ENCODE results near the gene OR1D2.

The OR1D2 gene

DNA sequence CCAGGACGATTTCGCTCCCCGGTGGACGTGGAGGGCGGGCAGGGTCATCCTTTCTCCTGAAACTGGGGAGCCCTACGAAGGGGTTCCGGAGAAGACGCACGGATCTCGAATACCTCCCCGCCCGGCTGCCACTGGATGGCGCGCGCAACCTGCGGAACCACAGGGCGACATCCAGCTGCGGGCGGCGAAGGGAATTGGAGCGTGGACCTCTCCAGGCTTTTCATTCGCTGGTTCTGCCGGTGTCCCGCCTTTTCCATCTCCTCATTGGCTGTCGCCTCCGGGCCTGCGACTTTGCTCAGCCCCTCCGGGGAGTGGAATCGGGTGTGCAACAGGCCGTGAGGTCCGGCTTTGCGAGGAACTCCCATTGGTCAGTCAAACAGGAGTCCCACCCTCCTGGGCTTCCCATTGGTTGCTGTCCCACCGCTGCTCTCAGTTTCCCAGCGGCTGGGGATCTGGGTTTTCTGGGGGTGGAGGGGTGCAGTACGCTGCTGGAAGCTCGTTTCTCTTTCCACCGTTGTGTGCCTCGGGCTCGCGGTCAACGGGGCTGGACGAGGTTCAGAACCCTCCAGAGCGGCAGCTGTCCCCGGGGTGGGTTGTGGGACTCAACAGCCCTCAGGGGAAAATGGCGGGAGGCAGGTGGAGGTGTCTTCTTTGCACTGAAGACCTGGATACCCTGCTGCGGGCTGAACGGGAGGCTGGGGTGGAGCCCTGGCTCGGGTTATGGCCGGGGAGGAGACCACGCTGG lies 55.3 kb downstream of the OR1D2 start:
- H3K27ac ChIP-seq = peak overlapping the region; percentile 23
- in situ Hi-C loops (cut with HindIII; ENCODE audit: low pct_ligation_motif_present, low sequenced_read_pairs) = no loop called here
- peak; percentile 96 for DNase-seq
- TF ChIP-seq, protein P1, sequence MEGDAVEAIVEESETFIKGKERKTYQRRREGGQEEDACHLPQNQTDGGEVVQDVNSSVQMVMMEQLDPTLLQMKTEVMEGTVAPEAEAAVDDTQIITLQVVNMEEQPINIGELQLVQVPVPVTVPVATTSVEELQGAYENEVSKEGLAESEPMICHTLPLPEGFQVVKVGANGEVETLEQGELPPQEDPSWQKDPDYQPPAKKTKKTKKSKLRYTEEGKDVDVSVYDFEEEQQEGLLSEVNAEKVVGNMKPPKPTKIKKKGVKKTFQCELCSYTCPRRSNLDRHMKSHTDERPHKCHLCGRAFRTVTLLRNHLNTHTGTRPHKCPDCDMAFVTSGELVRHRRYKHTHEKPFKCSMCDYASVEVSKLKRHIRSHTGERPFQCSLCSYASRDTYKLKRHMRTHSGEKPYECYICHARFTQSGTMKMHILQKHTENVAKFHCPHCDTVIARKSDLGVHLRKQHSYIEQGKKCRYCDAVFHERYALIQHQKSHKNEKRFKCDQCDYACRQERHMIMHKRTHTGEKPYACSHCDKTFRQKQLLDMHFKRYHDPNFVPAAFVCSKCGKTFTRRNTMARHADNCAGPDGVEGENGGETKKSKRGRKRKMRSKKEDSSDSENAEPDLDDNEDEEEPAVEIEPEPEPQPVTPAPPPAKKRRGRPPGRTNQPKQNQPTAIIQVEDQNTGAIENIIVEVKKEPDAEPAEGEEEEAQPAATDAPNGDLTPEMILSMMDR (IDR thresholded peaks at IDR 0.05; ENCODE audit: low read depth, low read length, missing control alignments) = peak; percentile 83
- H3K4me3 ChIP-seq (ENCODE audit: low read depth, low read length) = peak overlapping the region; percentile 80
- H3K27me3 ChIP-seq (replicated peaks) = no peaks in the 10 kb centered on the region
- H3K36me3 ChIP-seq (replicated peaks) = no peaks in the 10 kb centered on the region

DNA sequence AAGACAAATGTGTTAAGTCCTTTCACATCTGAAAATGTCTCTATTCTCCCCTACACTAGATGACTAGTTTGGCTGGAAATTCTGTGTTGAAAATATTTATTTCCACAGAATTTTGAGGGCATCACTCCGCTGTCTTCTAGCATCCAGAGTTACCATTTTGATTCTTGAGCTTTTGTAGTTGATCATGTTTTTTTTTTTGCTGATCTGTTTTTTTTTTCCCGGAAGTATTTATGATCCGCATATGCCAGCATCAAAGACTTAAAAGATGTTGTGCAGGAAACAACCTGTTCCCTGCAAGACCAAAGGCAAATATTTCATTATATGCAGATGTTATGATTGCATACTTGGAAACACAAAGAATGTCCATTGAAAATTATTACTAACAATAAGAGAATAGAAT lies 57.5 kb downstream of the OR1D2 start:
- H3K36me3 ChIP-seq (replicated peaks) = no peaks in the 10 kb centered on the region
- H3K27ac ChIP-seq = no peak overlapping the region
- in situ Hi-C loops (cut with HindIII; ENCODE audit: low pct_ligation_motif_present, low sequenced_read_pairs) = no loop called here
- H3K4me3 ChIP-seq (ENCODE audit: low read depth, low read length) = no peak overlapping the region
- H3K27me3 ChIP-seq (replicated peaks) = no peaks in the 10 kb centered on the region
- TF ChIP-seq, protein P1 (IDR thresholded peaks at IDR 0.05; ENCODE audit: low read depth, low read length, missing control alignments) = no peak
- no peak for DNase-seq

DNA sequence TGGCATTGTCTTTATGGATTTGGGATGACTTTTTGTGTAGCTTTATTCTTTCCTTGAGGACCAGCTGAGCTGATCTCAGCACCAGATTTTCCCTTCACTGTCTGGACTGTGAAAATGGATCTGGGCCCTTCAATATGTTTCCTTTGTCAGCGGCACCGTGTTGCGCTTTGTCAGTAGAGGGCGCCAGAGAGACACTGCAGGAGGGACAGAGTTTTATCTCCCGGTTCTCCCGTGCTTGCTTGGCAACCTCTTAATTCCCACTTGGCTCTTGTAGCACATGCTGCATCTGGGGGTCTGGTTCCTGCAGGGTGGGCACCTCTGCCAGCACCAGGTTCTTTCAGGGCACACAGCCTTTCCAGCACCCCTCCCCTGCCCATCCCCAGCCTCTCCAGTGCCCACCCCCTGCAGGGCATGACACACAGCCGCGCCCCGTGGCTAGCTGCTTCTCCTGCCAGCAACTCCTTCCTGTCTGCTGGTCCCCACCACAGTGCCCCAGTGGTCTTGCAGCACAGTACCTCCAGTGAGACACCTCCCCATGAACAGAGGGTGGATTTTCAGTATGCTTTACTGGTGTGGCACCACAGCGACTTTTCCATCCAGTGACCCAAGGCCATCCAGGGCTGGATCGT lies 60.4 kb downstream of the OR1D2 start:
- Histone ChIP-seq H3K27me3 (replicated peaks) (no peaks in the 10 kb centered on the region), H3K36me3 (replicated peaks) (no peaks in the 10 kb centered on the region), H3K4me3 (ENCODE audit: low read depth, low read length) (no peak overlapping the region), H3K27ac (no peak overlapping the region)
- TF ChIP-seq, protein P1 (IDR thresholded peaks at IDR 0.05; ENCODE audit: low read depth, low read length, missing control alignments) = peak; percentile 54
- in situ Hi-C loops (cut with HindIII; ENCODE audit: low pct_ligation_motif_present, low sequenced_read_pairs) = no loop called here
- DNase-seq = no peak

DNA sequence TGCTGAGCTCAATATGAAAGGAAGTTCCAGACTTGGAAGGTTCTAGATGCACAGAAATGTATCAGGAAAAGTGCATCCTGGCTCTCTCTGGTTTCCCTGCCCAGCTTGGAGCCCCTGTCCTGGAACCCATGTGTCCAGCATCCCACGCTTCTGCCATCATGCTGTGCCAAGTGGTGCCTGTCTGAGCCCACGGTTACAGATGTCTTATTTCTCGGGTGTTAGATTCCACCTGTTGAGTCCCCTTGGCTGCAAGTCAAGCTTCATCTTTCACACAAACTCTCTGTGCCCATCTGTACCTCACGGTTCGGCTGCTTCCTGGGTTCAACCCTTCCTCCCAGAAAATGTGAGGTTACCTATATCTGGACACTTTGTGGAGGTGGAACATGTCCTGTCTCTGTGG lies 63.3 kb downstream of the OR1D2 start:
- DNase-seq = no peak
- no peak overlapping the region for H3K4me3 ChIP-seq (ENCODE audit: low read depth, low read length)
- no peaks in the 10 kb centered on the region for H3K27me3 ChIP-seq (replicated peaks)
- TF ChIP-seq, protein P1 (IDR thresholded peaks at IDR 0.05; ENCODE audit: low read depth, low read length, missing control alignments) = no peak
- H3K36me3 ChIP-seq (replicated peaks) = no peaks in the 10 kb centered on the region
- in situ Hi-C loops (cut with HindIII; ENCODE audit: low pct_ligation_motif_present, low sequenced_read_pairs) = no loop called here
- H3K27ac ChIP-seq = no peak overlapping the region

DNA sequence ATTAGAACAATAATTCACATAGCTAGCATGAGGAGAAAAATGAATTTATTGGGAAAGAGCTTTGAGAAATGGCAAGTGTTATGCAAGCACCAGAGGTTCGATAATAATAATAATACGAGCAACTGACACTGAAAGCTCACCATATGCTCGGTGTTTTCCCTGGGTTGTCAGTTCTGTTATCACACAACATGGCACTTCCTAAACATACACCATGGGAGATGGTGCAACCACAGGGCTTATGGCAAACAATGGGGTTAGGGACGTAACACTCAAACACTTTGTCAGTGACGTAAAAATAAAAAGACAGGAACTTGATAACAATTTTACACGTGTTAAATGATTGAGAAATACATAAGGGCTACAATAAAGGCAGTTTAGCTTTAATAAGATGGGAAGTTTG lies 64.5 kb downstream of the OR1D2 start:
- in situ Hi-C loops (cut with HindIII; ENCODE audit: low pct_ligation_motif_present, low sequenced_read_pairs) = no loop called here
- no peak overlapping the region for H3K27ac ChIP-seq
- no peaks in the 10 kb centered on the region for H3K36me3 ChIP-seq (replicated peaks)
- no peaks in the 10 kb centered on the region for H3K27me3 ChIP-seq (replicated peaks)
- no peak overlapping the region for H3K4me3 ChIP-seq (ENCODE audit: low read depth, low read length)
- no peak for DNase-seq
- TF ChIP-seq, protein P1 (IDR thresholded peaks at IDR 0.05; ENCODE audit: low read depth, low read length, missing control alignments) = no peak

Data from brain microvascular endothelial cell (primary cell).